NCI-H2029 treated with DMSO at 0.1 percent for 48 hours (cell line): ENCODE measurements around the gene PCGF2.
"Not testable (repeated sequence)": the region's sequence is repeated elsewhere in the genome, so short reads cannot be mapped to it uniquely, and the experiment has no call there.

Experiments used
- DNase-seq: peaks from one replicate; lab custom pipeline; 2025; lab: John Stamatoyannopoulos, UW

The PCGF2 gene

GRCh38 chr17:38735161-38735997 lies 12.8 kb downstream of the PCGF2 start:
- DNase-seq, result no peak

- no peak for DNase-seq
Observed at GRCh38 chr17:38733982-38734973, 13.9 kb downstream of the PCGF2 start.

GRCh38 chr17:38733282-38733981 lies 14.7 kb downstream of the PCGF2 start:
- DNase-seq, result no peak

GRCh38 chr17:38732376-38733281 lies 15.5 kb downstream of the PCGF2 start:
- DNase-seq, result no peak

- no peak for DNase-seq
Observed at GRCh38 chr17:38731526-38732294, 16.4 kb downstream of the PCGF2 start.

GRCh38 chr17:38730526-38731379 lies 17.4 kb downstream of the PCGF2 start:
- DNase-seq, result peak; percentile 67

- peak; percentile 30 for DNase-seq
Observed at GRCh38 chr17:38729886-38730525, 18.1 kb downstream of the PCGF2 start, which contains the start of gene CISD3. Gene CISD3, plus strand, starts transcription at chr17:38730341. Its CDS starts 18 bp downstream, at chr17:38730359.

GRCh38 chr17:38729368-38729885 lies 18.7 kb downstream of the PCGF2 start:
- no peak for DNase-seq

- DNase-seq, result no peak
Observed at GRCh38 chr17:38728290-38728831, 19.8 kb downstream of the PCGF2 start.

GRCh38 chr17:38727736-38728135 lies 20.4 kb downstream of the PCGF2 start:
- DNase-seq, result no peak

GRCh38 chr17:38726145-38726544 lies 22.0 kb downstream of the PCGF2 start:
- DNase-seq, result not testable (repeated sequence)

- no peak for DNase-seq
Observed at GRCh38 chr17:38725066-38725465, 23.1 kb downstream of the PCGF2 start.

GRCh38 chr17:38724337-38724988 lies 23.7 kb downstream of the PCGF2 start:
- DNase-seq, result peak; percentile 28

GRCh38 chr17:38721802-38722201 lies 26.3 kb downstream of the PCGF2 start:
- DNase-seq, result no peak

GRCh38 chr17:38720941-38721340 lies 27.2 kb downstream of the PCGF2 start:
- no peak for DNase-seq

- no peak for DNase-seq
Observed at GRCh38 chr17:38719943-38720641, 28.0 kb downstream of the PCGF2 start.
